ENCODE data around the gene PCP4.

Gene PCP4

DNA sequence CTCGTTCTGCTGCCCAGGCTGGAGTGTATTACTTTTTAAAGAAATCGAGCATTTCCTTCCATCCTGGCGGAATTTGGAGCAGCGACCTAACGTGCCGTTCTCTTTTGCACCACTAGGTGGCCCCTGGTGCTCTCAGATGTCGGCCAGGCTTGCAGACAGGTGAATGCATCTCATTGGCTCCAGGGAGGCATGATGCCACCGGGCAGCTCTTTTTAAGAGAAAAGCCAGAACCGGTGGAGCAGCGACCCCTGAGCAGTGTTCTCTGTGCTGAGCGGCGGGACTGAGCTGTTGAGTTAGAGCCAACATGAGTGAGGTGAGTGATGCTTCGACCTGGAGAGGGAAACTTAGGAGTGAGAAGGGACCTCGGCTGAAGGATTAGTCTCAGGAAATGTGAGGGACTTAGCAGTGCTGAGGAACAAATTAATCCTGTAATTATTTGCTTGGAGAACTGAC, at the start of gene PCP4:
TSS of gene PCP4 (plus strand) at position 241 of the 453 bp plus-strand sequence. CDS start at position 305, 64 bp downstream.
- peak; percentile 45 for DNase-seq (ENCODE audit: low spot score)

DNA sequence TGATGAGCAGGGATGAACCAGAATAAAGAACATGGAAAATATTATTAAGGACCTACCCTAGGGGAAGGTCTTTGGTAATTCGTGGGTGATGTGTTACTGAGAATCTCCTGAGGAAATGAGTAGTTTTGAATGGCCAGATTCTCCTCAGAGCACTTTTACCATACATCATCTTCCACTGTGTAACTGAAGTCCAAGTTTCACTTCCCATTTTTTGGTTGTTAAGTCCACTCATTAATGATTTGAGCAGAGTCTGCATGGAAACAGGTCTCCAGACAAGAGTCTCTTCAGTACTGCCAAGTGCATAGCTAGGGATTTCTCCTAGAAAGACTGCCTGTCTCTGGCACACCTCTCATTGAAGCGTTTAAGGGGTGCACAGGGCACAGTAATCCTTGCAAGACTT, 48.7 kb upstream of the PCP4 start:
- no peak for DNase-seq (ENCODE audit: low spot score)

DNA sequence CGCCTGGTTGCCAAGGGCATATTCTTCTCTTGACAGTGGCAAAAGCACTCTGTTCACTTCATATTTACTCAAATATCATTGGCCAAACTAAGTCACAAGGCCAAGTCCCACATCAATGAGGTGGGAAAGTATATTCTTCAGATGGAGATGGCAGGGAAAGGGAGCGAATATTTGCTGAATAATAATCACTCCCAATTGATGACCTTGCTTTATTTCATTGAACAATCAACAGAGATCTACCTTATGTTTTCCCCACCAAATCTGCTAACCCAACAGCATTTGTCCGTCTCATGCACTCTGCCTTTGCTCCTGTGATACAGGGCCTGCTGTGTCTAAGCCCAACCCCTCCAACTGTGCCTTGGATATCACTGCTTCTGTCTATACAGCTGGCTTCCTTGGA, 45.2 kb upstream of the PCP4 start:
- DNase-seq (ENCODE audit: low spot score) = no peak

DNA sequence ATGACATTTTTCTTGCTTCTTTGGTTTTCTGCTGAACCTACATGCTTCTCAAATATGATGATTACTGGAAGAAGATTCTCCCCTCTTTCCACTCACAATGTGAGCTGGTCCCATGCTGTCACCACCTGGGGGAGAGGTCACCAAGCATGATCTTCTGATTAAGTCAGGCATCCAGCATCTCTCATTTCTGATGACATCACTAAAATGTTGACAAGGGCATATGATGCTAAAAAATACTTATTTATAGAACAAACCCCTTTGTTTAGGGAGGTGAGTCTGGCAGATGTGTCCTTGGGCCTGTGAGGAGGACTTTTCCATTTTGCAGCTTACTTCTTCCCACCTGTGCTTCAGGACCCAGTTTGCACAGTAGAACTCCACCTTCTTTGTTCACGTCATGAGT, 42.0 kb upstream of the PCP4 start:
- DNase-seq (ENCODE audit: low spot score) = no peak

DNA sequence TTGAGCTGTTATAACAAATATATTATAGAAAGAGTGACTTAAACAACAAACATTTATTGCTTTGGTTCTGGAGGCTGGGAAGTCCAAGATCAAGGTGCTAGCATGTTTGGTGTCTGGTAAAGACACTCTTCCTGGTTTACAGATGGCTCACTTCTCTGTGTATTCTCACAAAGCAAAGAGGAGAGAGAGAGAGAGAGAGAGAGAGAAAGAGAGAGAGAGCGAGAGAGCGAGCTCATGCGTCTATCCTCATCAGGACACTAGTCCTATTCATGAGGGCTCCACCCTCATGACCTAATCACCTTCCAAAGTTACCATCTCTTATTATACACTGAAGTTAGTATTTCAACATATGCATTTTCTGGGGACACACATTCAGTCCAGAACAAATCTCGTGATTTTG, 32.7 kb upstream of the PCP4 start:
- no peak for DNase-seq (ENCODE audit: low spot score)

DNA sequence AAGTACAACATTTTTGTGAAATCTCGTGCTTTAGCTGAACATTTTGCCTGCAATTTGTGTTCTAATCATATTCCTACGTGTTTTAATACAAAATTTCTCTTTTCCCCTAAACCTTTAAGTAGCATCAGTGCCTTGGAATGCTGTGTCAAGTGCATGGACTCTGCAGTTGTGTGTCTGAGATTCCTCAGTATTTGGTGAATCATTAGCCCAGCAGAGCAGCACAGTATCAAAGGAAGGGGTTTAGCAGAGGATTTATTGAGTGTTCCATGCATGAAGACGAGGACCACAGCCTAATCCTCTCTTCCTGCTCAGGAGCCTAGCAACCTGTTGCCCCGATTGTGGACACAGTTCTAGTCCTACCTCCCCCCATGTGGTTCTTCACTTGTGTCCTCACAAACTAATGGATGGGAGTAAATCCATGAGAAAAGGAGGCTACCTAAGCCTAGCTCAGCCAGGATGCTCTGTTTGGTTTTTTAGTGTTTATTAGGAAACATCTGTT, 29.3 kb upstream of the PCP4 start:
- DNase-seq (ENCODE audit: low spot score) = no peak

DNA sequence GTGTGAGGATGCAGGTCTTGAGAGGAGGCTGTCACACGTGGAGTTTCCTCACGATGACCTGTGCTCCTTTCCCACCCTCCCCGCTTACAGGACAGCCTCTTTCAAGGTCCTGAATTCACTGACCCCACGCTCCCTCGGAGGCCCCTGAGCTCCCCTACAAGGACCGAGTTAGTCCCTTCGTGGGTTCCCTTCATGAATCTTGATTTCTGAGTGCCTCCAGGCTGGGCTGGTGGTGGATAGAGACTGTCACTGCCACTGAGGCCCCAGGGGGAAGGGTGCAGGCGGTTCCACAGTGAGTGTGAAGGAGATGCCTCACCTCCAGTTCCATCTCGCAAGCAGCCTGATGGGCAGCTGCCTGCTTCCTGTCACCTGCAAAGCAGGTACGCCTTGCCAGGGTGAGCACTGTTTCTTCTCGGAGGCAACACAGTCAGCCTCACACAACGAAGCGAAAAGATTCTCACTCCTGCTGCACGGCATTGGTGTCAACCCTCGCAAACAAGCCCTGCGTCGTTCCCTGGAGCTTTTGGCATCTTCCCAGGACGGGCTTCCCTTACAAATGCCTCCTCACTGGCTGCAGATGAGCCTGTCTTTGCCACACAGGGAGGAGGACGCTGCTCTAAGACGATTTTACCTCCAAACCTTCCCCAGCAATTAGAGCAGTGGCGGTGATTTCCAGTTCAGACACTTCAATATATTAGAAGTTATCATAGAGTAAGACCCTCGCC, 26.7 kb upstream of the PCP4 start:
- no peak for DNase-seq (ENCODE audit: low spot score)

DNA sequence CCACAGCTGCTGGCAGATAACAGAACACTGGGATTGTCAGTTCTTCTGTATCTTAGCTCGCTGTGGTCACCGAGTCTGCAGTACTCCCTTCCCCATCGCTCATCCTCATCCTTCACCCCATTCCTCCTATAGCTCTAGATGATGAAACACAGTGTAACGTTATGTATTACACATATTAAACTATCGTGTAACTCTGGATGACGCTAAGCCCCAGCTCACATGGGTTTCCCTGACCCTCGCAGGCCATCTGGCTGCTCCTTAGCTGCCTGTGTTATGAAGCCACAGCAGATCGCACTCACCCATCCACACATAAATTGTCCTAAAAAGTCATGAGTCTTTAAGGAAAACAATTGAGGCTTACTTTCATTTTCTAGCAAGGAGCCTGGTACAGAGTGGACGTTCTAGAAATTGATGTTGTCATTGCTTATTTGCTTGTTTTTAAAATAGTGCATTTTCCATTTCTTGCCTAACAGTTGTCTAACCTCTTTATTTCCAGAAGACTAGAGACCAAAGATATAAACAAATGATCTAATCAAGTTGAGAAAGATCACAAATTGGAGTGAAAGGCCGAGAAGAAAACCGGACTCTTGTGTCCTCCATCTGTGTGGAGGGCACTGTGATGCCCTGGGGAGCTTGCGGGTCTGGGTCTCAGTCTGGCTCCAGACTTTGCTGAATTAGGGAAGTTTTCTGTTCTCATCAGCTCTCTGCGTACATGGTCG, 24.3 kb upstream of the PCP4 start:
- DNase-seq (ENCODE audit: low spot score) = no peak

DNA sequence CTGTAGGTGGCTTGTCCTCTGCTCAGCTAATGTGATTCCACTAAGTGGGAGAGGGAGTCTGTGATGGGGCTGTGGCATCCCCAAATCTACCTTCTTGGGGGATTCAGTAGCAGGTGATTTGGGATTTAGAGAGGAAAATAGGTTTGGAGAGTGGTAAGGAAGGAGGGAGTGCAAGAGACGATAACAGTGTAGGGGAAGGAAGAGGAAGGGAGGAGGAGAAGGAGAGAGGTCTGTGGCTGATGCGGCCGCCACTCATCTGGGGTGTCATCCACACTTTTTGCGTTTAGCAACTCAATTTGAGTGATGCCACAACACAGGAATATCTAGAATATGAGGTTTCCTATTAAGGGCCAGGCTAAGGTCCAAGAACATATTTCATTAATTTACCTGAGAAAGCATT, 23.8 kb upstream of the PCP4 start:
- no peak for DNase-seq (ENCODE audit: low spot score)

DNA sequence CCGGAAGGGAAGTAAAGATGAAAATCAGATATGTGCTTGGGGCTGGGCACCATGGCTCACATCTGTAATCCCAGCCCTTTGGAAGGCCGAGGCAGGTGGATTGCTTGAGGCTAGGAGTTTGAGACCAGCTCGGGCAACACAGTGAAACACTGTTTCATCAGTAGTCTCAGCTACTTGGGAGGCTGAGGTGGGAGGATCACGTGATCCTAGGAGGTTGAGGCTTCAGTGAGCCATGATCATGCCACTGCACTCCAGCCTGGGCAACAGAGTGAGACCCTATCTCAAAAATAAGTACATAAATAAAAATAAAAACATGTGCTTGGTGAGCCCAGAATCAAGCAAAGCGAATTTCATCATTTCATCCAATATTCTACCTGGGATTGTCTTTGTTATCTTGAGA, 23.3 kb upstream of the PCP4 start:
- no peak for DNase-seq (ENCODE audit: low spot score)

DNA sequence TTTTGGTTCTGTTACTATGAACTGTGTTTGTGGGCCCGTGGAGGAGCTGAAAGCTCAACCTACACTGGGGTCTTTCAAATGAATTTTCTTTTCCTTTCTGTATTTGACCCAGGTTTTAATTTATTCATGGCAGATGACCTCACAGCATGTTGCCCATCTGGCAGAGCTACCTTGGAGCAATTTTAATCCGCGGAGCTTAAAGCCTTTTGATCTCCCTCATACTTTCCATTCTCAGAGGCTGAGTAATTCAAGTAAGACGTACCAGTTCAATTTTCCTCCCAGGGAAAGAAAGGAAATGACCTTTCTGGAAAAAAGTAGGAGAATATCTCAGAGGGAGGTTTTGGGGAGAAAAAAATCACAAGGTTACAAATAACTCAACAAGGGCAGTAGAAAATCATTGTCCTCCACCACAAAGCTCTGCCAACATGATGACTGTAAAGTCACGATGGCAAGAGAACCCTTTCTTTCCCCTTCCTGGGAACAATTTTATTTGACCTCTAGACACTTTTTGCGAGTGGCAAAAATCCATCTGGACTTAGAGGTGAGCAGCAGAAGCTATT, 21.6 kb upstream of the PCP4 start:
- no peak for DNase-seq (ENCODE audit: low spot score)

DNA sequence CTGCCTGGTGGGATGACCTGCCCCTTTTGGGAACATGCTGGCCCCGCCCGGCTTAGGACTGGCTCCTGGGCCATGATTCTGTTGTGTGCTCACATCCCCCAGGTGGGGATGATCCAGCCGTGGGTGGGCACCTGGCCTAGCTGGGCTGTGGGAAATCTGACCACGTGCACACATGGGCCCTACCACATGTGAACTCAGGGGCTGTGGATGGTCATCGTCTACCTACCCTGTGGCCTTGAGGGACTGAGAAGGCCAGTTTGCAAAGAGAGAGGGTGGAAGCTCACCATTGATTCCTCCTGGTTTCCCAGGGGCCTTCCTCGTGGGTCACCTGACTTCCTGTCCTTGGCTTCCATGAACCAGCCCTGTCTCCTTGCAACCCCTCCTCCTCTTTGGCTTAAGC, 19.4 kb upstream of the PCP4 start:
- DNase-seq (ENCODE audit: low spot score) = no peak

DNA sequence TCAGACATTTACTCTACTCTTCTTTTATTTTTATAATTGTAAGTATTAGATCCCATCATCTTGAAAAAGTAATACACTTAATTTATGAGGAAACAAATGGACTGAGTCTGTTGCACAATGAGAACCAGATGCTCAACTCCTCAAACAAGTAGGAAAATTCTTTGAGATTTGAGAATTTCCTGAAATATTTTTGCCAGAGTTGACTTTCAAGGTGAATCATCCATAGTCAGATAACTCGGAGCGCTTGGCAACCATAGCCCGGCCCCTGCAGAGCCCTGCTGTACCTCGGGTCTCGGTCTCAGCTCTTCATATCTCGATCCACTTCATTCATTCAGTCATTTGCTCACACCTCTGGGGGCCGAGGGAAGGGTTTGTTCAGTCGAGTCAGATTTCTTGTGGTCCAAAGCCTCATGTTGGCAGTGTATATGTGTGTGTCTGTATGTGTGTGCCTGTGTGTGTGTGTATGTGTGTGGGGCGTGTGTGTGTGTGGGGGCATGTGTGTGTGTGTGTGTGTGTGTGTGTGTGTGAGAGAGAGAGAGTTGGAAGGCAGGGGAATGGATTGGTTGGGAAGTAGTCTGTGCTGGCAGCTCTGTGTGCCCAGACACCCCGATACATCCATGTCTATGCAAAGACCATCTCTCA, 18.1 kb upstream of the PCP4 start:
- no peak for DNase-seq (ENCODE audit: low spot score)

DNA sequence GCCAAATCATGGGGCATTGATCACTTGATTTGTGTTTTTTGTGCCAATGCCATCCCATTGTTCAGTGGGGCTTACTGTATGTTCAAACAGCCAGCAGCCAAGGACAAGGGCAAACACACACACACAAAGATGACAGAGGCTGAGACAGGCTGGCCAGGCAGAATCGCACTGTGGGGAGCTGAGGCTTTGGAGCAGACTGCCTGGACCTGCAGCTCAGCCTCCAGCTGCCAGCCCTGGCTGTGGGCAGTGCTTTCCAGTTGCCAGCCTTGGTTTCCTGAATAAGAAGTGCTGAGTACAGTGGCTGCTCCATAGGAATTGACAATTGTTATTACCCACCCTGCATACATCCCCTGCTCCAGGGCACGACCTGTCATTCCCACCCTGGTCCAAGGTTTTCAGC, 16.9 kb upstream of the PCP4 start:
- DNase-seq (ENCODE audit: low spot score) = no peak

DNA sequence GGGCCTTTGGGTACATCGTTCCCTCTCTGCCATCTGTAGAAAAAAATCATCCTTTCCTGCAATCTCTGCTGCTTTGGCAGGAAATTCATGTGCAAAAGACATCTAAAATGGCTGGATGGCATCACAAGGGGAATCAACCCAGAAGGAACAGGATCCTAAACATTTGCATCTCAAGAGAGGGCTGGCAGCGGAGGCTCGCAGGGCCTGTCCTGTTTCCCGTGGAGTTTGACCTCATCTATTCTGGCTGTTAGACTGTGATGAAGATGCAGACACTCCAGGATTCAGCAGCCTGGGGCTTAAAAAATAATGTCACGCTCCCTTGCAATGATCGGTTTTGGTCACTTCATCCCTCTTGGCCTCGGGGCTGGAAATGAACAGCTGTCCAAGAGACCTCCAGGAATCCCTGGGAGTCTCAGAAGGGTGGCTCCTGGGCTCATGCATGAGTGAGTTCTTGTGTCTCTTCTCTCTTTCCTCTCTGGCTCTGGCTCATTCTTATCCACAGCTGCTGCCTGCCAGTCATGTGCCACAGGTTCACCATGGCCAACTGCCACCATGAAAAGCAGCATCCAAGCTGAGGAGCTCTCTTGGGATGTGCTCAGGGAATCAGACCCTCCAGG, 16.1 kb upstream of the PCP4 start:
- no peak for DNase-seq (ENCODE audit: low spot score)

DNA sequence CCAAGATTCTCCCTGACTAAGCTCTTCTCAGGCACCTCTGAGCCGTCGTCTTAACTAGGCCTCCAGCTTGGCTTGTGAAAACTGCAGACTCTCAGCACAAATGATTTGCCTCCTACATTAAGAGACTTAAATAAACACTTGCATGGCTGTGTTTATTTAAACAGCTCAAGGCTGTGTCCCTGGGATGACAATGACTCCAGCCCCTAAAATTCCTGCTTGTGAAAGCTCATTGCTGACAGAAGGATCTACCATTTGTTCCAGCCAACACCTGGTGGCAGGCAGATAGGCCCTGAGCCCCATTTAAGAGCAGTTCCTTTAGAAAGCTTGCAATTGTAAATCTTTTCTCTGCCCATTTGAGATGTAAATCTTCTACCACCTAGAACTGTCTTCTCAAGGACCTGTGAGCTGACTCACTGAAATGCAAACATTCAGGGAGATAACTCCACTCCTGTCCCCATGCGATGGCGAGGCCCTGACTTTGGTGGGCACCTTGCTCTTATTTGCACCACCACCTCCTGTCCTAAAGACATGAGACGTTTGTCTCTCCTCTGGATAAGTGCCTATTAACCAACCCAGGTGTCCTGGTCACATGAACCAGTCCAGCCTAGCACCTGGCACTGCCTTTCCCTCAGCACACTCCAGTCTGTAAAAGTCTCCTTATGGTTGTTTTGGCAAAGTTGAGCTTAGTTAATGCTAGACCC, 15.1 kb upstream of the PCP4 start:
- no peak for DNase-seq (ENCODE audit: low spot score)

DNA sequence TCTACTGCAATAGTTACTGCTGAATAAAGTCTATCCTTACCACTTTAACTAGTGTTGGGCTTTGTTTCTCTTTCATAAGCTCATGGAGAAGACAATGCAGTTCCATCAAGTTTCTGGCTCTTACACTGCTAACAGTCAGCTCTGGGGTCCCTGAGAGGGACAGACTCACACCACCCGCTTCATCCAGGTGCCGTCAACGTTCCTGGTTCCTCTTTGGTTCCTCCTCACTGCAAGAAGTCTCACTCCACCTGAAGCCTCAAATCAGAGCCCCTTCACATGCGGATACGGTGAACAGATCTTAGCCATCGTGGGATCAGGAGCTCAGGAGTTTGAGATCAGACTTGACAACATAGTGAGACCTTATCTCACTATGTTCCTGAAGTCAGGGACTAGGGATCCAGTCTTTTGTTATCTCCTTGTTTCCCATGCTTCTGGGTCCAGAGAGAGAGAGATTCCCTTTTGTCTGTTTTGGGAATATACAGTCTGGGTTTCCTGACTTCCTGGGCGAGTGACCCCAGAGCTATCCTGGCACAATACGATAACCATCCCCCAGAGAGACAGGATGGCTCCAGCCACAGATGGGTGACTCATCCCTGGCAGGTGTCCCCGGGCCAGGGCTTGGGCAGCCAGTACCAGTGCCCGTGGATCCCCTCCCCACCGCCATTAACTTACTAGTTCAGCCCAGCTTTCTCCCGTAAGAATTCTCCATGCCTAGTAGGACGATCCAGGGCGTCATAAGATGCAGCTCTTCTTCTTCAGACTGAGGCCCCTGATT, 14.3 kb upstream of the PCP4 start:
- no peak for DNase-seq (ENCODE audit: low spot score)

DNA sequence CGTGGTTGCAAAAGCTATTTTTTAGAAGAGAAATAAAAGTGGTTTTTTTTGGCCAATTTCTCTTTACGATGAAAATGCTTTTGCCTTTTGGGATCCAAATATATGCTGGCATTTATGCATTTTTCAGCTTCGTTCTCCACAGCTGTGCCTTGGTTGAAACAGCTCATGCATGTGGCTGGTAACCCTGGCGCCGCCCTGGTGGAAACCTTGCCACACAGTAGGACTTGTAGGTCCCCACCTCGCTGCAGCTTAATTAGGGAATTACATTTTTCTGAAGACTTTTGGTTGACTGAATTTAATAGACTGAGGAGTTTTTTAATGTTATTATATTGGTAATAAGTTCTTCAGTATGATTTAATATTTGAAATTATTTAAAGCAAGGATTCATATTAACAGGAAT, 12.7 kb upstream of the PCP4 start:
- DNase-seq (ENCODE audit: low spot score) = no peak

DNA sequence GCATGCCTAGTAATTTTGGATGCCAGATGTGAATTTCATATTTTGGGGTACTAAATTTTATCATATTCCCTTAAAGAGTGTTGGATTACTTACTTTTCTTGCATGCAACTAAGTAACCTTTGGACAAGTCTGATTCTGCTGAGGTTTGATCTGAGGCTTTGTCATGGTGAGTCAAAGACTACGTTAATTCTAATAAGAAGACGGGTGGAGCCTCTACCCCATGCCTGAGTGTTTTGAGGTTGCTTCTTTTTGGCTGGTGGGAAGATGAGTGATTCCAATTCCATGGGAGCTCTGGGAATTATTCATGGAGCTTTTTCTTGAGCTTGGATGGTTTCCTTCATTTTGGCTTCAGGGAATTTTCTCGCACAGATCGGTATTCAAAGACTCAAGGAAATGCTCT, 11.6 kb upstream of the PCP4 start:
- DNase-seq (ENCODE audit: low spot score) = no peak

DNA sequence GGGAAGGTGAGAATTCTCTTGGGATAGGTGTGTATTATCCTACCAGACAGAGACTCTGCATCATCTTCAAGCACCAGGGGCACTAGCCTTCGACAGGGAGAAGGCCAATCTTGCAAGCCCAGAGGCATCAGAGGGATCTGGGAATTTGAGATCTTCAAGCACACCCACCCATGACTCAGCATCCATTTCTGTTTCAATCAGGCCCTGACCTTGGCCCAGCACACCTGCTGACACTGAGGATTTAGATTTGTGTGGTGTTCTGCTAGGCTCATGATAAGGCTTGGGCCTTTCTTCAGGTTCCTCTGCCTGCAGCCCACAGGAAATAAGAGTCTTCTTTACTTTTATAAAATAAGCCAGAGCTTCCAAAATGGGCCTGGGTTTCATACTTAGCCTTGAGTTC, 6.6 kb upstream of the PCP4 start:
- no peak for DNase-seq (ENCODE audit: low spot score)

DNA sequence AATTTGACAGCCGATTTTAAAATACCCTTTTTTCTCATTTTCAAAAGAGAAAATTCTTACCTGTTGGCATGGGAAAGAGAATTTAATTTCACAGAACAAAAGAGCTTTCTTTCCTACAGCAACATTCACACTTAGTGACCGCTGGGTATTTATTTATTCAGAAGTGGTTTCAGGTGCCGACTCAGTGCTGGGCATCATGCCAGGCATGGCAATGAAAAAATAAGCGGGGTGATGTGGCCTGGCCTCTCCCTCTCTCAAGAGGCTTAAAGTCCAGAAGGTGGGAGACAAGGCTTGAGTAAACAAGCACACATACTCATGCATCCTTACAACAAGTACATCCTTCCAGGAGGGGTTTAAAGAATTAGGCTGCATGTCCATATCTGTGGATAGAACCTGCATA, 4.1 kb upstream of the PCP4 start:
- no peak for DNase-seq (ENCODE audit: low spot score)

Measured in COLO829 (cell line).